Lower lobe of right lung (tissue), 2 donors: ENCODE measurements around the gene NOM1. TPM values are rescaled to one million over a fixed set of nuclear protein-coding genes. Genes with fewer than 3 reads are reported as not detected.
"Not testable (repeated sequence)": the region's sequence is repeated elsewhere in the genome, so short reads cannot be mapped to it uniquely, and the experiment has no call there.

Experiments used
- ATAC-seq, 2 donors: fragments of 200-7000 bp; cut with Tn5 transposase; one replicate each; pipeline ENCODE4 v1.9.1; 2020 to 2022; ENCODE audit warnings: mild to moderate bottlenecking in 2 of 2, moderate library complexity in 2 of 2
- DNase-seq: peaks from one replicate; pipeline ENCODE4 v3.0.0-alpha.2; 2020
- H3K27ac ChIP-seq: fragments of 200-600 bp; one replicate; pipeline ENCODE4 v1.8.0; 2022
- H3K27me3 ChIP-seq: fragments of 200-600 bp; one replicate; pipeline ENCODE4 v1.8.0; 2022; ENCODE audit warnings: low read depth
- H3K36me3 ChIP-seq: fragments of 200-600 bp; one replicate; pipeline ENCODE4 v1.8.0; 2022; ENCODE audit warnings: mild to moderate bottlenecking
- H3K4me1 ChIP-seq: fragments of 200-600 bp; one replicate; pipeline ENCODE4 v1.8.0; 2022
- H3K4me3 ChIP-seq: fragments of 200-600 bp; one replicate; pipeline ENCODE4 v1.8.0; 2022; ENCODE audit warnings: mild to moderate bottlenecking
- H3K9me3 ChIP-seq: fragments of 200-600 bp; one replicate; pipeline ENCODE4 v1.8.0; 2022
- intact Hi-C: fragments of 100-400 bp; cut with DNase I; formaldehyde crosslinking; loops from one replicate; pipeline ENCODE4 v1.11.0; 2022
- total RNA-seq: library from RNA; stranded (reverse); fragmentation: NEBNext Ultra II Directional; extraction: Animal tissue kit (Norgen Biotek cat#: 25700); gene quantifications from one replicate; pipeline ENCODE4 v1.2.1, GENCODE V29; 2021
- TF ChIP-seq, protein P1 (sequence below): fragments of 200-600 bp; IDR thresholded peaks from one replicate; pipeline ENCODE4 v1.8.0; 2022; ENCODE audit warnings: antibody characterized with exemption, mild to moderate bottlenecking
- donor health status: DM: no; HTN: yes; CAD: no; lungs with severe emphysema.

The NOM1 gene
- total RNA-seq, 1 donor from 2014 or later, result 16.9 TPM

DNA sequence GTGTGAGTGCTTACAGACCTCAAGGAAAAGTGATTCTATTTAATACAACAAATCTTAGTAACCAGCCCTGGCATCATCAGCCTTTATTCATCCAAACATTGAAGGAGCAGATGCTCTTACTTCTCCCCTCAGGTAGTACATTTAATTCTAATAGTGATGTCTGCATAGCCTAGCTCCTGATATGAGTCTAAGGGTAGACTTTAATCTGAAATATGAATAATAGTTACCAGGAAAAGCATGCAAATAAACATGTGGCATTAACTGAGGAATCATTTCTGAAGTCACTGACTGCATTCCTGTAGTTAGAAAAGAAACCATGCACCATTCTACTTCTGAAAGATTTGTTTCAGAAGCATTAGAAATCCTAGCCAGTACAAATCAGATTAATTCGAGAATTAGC is 30.9 kb upstream of the NOM1 start:
- DNase-seq (no peak), ATAC-seq (no peak)
- H3K36me3 ChIP-seq, result no peaks in the 10 kb centered on the region
- peaks cover 9% of the 10 kb centered on the region for H3K27me3 ChIP-seq
- no peaks in the 10 kb centered on the region for H3K9me3 ChIP-seq
- intact Hi-C loops, result no loop called here
- H3K27ac ChIP-seq, result no peak overlapping the region
- no peaks in the 10 kb centered on the region for H3K4me1 ChIP-seq
- TF ChIP-seq, protein P1, sequence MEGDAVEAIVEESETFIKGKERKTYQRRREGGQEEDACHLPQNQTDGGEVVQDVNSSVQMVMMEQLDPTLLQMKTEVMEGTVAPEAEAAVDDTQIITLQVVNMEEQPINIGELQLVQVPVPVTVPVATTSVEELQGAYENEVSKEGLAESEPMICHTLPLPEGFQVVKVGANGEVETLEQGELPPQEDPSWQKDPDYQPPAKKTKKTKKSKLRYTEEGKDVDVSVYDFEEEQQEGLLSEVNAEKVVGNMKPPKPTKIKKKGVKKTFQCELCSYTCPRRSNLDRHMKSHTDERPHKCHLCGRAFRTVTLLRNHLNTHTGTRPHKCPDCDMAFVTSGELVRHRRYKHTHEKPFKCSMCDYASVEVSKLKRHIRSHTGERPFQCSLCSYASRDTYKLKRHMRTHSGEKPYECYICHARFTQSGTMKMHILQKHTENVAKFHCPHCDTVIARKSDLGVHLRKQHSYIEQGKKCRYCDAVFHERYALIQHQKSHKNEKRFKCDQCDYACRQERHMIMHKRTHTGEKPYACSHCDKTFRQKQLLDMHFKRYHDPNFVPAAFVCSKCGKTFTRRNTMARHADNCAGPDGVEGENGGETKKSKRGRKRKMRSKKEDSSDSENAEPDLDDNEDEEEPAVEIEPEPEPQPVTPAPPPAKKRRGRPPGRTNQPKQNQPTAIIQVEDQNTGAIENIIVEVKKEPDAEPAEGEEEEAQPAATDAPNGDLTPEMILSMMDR, result no peak
- H3K4me3 ChIP-seq, result no peak overlapping the region

DNA sequence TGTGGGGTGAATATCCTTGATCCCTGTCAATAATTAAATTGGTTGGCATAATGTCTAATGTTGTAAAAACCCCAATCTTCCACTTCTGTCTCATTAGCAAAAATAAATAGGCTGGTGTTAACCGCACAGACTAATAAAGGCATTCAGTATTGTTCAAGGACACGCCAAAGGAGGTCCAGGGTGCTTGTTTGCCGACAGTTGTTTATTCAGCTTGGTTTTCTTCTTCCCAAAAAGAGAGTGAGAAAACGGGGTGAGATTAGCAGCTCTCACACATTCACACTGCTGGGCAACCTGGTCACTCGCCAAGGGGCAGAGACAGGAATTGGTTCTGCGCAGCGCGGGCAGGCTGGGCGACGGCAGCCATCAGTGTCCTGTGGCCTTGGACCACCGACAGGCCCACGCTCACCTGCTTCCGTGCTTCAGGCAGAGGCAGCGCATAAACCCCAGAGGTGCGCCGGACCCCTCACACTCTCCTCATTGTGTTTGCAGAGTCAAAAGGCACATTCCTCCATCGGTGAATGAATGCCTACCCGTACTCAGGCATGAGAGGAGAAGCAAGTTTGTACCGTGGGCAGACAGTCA is 30.3 kb upstream of the NOM1 start:
- Histone ChIP-seq H3K36me3 (no peaks in the 10 kb centered on the region), H3K27me3 (peaks cover 9% of the 10 kb centered on the region), H3K9me3 (no peaks in the 10 kb centered on the region), H3K4me3 (no peak overlapping the region), H3K27ac (no peak overlapping the region), H3K4me1 (no peaks in the 10 kb centered on the region)
- DNase-seq (no peak), ATAC-seq (no peak)
- TF ChIP-seq, protein P1, result no peak
- intact Hi-C loops, result no loop called here

DNA sequence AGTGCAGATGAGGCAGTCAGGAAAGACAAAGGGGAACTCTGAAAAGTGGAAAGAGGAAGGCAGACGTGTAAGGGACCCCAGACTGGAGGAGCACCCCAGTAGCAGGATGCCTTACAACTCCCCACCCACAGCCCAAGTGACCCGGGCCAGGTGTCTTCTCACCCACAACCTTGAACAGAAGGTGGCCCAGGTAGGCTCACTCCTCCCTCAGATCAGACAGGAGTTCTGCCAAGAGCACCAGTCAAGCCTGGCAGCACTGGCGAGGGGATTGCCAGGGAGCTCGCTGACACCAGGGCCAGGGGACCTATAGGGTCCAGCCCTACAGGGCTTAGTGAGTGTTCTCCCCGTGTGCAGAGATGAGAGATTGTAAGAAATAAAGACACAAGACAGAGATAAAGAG is 29.4 kb upstream of the NOM1 start:
- H3K9me3 ChIP-seq, result no peaks in the 10 kb centered on the region
- intact Hi-C loops, result no loop called here
- H3K27ac ChIP-seq, result no peak overlapping the region
- H3K4me1 ChIP-seq, result no peaks in the 10 kb centered on the region
- DNase-seq (no peak), ATAC-seq (no peak)
- H3K36me3 ChIP-seq, result no peaks in the 10 kb centered on the region
- peaks cover 9% of the 10 kb centered on the region for H3K27me3 ChIP-seq
- H3K4me3 ChIP-seq, result no peak overlapping the region
- TF ChIP-seq, protein P1, result no peak

DNA sequence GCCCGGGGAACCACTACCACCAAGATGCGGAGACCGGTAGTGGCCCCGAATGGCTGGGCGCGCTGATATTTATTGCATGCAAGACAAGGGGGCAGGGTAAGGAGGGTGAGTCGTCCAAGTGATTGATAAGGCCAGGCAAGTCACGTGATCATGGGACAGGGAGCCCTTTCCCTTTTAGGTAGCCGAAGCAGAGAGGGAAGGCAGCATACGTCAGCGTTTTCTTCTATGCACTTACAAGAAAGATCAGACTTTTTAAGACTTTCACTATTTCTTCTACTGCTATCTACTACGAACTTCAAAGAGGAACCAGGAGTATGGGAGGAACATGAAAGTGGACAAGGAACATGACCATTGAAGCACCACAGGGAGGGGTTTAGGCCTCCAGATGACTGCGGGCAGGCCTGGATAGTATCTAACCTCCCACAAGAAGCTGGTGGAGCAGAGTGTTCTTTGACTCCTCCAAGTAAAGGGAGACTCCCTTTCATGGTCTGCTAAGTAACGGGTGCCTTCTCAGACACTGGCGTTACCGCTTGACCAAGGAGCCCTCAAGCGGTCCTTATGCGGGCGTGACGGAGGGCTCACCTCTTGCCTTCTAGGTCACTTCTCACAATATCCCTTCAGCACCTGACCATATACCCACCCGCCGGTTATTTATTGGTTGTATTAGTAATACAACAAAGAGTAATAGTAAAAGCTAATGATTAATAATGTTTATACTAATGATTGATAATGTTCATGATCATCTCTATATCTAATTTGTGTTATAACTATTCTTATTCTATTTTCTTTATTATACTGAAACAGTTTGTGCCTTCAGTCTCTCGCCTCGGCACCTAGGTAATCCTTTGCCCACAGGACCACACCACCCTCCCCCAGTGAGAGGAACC is 28.8 kb upstream of the NOM1 start:
- intact Hi-C loops, H3K27me3 ChIP-seq, H3K4me1 ChIP-seq, DNase-seq, ATAC-seq, H3K4me3 ChIP-seq, H3K36me3 ChIP-seq, H3K9me3 ChIP-seq, H3K27ac ChIP-seq: not testable (repeated sequence)

DNA sequence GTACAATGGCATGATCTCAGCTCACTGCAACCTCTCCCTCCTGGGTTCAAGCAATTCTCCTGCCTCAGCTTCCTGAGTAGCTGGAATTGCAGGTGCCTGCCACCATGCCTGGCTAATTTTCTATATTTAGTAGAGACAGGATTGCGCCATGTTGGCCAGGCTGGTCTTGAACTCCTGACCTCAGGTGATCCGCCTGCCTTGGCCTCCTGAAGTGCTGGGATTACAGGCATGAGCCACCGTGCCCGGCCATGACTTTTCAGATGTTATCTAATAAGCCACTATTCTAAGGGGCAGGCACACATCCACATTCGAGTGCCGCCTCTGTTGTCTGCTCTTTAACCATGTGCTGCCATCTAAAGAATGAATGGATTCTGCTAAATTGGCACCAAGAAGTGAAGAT is 27.2 kb upstream of the NOM1 start:
- DNase-seq, intact Hi-C loops, H3K27me3 ChIP-seq, H3K9me3 ChIP-seq, H3K4me3 ChIP-seq, H3K27ac ChIP-seq, ATAC-seq, H3K36me3 ChIP-seq, H3K4me1 ChIP-seq: not testable (repeated sequence)

DNA sequence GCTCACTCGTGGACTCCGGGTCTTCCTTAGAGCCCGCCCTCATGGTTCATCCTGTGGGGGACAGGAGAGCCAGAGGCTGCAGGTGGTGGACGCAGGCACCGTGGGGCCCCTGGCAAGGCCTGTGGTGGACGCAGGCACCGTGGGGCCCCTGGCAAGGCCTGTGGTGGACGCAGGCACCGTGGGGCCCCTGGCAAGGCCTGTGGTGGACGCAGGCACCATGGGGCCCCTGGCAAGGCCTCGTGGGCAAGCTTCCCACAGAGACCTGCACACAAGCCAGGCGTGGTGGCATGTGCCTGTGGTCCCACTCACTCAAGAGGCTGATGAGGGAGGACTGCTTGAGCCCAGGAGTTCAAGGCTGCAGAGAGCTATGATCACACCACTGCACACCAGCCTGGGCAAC is 23.7 kb upstream of the NOM1 start:
- not testable (repeated sequence) for H3K27me3 ChIP-seq, H3K9me3 ChIP-seq

More for the DNA sequence above, 23.7 kb upstream of the NOM1 start:
- H3K36me3 ChIP-seq, DNase-seq, H3K27ac ChIP-seq, ATAC-seq, intact Hi-C loops, H3K4me1 ChIP-seq, H3K4me3 ChIP-seq: not testable (repeated sequence)
